Fibroblast of mammary gland (primary cell): ENCODE data around the gene SLC38A5.
A peak's percentile ranks its signal among the peaks of the same experiment; 100 is the strongest.

Experiments
- DNase-seq: peaks from one replicate; pipeline ENCODE4 v3.0.0-alpha.2; 2010; ENCODE audit warnings: low read depth
- H3K4me3 ChIP-seq: 2 replicates; pipeline ENCODE4 v1.5.1; 2011; ENCODE audit warnings: low read depth, mild to moderate bottlenecking, low read length, moderate library complexity; ENCODE audit not compliant: control insufficient read depth
- TF ChIP-seq, protein P1 (sequence below): conservative IDR thresholded peaks from 2 replicates; pipeline ENCODE4 v1.5.1; 2011; ENCODE audit warnings: low read depth, low read length, inconsistent platforms; ENCODE audit not compliant: control insufficient read depth, insufficient read depth

Gene SLC38A5

DNA sequence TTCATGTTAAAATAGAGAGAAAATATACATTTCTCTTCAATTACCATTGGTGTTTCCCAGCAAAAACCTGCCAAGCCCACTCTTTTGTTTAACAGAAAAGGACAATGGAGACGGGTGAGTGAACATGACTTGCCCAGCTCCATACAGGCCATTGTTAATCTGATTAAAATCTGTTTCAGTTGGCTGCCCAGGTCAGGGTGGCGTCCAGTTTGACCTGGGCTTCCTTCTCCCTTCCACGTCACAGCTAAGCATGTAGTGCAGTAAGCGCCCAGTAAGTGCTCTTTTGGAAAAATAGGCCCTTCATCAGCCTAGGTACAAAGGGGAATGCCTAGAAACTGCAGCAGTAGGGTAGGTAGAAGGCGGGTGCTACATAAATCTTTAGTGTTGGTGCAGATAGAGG is 37.2 kb upstream of the SLC38A5 start:
- no peak overlapping the region for H3K4me3 ChIP-seq
- no peak for DNase-seq
- TF ChIP-seq, protein P1, sequence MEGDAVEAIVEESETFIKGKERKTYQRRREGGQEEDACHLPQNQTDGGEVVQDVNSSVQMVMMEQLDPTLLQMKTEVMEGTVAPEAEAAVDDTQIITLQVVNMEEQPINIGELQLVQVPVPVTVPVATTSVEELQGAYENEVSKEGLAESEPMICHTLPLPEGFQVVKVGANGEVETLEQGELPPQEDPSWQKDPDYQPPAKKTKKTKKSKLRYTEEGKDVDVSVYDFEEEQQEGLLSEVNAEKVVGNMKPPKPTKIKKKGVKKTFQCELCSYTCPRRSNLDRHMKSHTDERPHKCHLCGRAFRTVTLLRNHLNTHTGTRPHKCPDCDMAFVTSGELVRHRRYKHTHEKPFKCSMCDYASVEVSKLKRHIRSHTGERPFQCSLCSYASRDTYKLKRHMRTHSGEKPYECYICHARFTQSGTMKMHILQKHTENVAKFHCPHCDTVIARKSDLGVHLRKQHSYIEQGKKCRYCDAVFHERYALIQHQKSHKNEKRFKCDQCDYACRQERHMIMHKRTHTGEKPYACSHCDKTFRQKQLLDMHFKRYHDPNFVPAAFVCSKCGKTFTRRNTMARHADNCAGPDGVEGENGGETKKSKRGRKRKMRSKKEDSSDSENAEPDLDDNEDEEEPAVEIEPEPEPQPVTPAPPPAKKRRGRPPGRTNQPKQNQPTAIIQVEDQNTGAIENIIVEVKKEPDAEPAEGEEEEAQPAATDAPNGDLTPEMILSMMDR, result no peak

DNA sequence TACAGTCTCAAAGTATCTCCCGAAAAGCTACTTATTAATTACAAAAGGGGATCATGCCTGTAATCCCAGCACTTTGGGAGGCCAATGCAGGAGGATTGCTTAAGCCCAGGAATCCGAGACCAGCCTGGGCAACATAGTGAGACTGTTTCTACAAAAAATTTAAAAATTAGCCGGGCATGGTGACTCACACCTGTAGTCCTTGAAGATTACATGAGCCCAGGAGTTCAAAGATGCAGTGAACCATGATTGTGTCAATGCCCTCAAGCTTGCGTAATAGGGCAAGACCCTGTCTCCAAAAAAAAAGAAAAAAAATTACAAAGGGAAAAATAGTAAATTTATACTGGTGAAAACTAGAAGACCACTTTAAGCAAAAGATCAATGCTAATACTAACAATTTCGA is 35.4 kb upstream of the SLC38A5 start:
- TF ChIP-seq, protein P1, result no peak
- no peak overlapping the region for H3K4me3 ChIP-seq
- no peak for DNase-seq

DNA sequence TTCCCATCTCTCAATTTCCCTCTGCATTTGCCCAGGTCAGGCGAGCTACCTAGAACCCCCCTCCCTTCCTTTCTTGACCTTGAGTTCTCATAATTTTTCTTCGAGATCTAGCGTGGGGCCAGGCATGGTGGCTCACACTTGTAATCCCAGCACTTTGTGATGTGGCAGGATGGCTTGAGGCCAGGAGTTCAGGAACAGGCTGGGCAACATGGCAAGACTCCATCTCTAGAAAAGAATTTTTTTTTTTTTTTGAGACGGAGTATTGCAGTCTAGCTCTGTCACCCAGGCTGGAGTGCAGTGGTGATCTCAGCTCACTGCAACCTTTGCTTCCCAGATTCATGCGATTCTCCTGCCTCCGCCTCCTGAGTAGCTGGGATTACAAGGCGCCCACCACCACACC is 34.2 kb upstream of the SLC38A5 start:
- TF ChIP-seq, protein P1, result no peak

DNA sequence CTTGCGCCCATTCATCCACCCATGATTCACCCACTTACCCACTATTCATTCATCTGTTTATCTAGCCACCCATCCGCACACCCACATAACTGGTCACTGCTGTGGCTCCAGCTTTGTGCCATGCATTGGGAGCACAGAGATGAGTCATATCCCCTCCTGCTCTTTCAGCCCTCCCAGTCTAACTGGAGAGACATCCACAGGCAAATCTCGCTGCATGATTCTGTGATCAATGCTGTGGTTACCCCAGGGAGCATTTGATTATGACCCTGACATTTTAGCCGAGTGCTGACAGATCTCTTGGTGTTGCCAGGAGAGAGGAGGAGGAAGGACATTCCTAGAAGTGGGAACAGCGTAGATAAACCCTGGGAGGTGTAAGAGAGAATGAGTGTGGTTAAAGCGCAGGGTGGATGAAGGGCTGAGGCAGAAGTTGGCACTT is 28.3 kb upstream of the SLC38A5 start:
- peak; percentile 89 for DNase-seq
- no peak overlapping the region for H3K4me3 ChIP-seq
- TF ChIP-seq, protein P1, result no peak

More for the DNA sequence above, 34.2 kb upstream of the SLC38A5 start:
- DNase-seq, result no peak
- no peak overlapping the region for H3K4me3 ChIP-seq

DNA sequence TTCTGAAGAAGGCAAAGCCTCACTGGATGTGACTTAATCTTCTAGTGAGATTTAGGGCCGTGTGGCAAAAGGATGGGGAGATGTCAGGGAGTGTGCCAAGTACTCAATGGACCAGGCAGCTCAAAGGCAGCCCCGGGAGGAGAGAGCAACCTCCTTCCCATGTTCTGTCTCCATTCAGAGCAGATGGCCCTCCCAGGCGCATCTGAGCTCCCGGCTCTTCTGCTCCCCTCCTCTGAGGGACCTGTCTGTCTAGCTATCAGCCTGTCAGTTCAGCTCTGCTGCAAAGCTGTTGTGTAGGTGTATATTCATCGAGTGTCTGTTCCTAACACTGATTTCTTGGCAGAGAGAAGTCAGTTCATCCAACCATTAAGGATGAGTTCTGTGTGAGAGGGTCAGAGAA is 27.8 kb upstream of the SLC38A5 start:
- no peak for DNase-seq
- TF ChIP-seq, protein P1, result no peak
- H3K4me3 ChIP-seq, result no peak overlapping the region

DNA sequence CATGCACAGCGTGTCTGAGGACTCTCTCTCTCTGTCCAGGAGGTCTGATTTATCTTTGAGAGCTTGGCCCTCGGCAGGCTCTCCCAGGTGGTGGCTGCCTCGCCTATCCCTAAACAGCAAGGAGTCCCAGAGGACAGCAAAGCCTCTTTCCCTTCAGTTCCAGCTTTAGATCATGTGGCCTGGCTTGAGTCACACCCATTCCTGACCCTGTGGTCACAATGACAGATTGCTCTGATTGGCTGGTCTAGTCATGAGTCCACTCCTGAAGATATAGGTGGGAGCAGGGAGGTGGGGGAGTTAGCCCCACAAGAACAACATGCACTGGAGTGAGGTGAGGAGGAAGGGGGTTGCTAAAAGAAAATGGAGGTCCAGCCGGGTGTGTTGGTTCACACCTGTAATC is 26.6 kb upstream of the SLC38A5 start:
- TF ChIP-seq, protein P1, result no peak
- no peak overlapping the region for H3K4me3 ChIP-seq
- peak; percentile 55 for DNase-seq

DNA sequence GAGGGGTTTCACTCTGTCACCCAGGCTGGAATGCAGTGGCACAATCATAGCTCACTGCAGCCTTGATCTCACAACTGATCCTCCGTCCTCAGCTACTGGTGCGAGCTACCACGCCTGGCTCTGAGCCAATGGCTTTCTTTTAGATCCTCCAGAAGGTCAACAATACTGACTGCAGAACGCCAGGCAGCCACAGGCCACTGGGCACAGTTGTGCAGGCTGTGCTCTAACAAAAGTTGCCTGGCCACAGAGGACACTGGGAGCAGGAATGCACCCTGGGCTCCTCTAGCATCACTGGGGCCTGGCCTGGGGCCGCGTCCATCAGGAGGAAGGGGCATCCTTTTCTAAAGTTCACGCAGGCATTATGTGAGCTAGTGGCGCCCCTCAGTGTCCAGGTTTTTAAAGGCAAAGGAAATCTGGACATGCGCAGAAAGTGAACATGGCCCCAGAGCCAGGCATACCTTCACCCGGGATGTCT is 23.9 kb upstream of the SLC38A5 start:
- H3K4me3 ChIP-seq, result no peak overlapping the region
- peak; percentile 58 for DNase-seq
- TF ChIP-seq, protein P1, result peak; percentile 47
